SKM-1 treated with dmso at 0.1 percent for 144 hours (cell line): Measurements from ENCODE around the gene DPP10.
A peak's percentile ranks its signal among the peaks of the same experiment; 100 is the strongest.
"Not testable (repeated sequence)": the region's sequence is repeated elsewhere in the genome, so short reads cannot be mapped to it uniquely, and the experiment has no call there.

Experiments
- DNase-seq: peaks from one replicate; lab custom pipeline; 2025; ENCODE audit not compliant: unreplicated experiment; lab: John Stamatoyannopoulos, UW

DPP10 gene

DNA sequence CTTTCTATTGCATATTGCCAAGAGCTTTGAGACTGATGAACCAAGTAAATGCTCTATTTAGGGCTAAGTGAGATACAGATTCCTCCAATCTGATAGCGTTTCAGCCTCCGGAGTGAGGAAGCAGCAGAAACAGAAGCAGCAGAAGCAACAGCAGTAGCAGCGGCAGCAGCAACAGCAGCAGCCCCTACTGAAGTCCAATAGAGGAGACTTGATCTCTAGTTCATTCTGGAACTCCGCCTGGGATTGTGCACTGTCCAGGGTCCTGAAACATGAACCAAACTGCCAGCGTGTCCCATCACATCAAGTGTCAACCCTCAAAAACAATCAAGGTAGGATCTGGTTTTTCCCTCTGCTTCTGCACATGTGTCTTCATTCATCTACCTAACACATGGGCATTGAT lies at the start of gene DPP10:
DPP10 (plus strand) TSS at position 132 of the 400 bp plus-strand sequence.
- DNase-seq = no peak

DNA sequence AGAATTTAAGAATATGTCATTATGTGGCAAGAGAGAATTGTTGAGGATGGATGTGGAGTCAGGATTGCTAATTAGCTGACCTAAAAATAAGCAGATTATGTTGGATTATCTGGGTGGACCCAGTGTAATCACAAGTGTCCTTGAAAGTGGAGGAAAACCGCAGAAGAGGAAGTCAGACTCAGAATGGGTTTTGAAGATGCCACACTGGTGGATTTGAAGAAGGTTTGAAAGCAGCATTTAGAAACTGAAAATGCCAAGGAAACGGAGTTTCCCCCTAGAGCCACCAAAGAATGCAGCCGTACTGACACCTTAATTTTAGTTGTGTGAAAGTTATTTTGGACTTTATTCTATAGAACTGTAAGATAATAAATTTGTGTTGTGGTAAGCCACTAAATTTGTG lies 41.6 kb upstream of the DPP10 start:
- DNase-seq = peak; percentile 52

DNA sequence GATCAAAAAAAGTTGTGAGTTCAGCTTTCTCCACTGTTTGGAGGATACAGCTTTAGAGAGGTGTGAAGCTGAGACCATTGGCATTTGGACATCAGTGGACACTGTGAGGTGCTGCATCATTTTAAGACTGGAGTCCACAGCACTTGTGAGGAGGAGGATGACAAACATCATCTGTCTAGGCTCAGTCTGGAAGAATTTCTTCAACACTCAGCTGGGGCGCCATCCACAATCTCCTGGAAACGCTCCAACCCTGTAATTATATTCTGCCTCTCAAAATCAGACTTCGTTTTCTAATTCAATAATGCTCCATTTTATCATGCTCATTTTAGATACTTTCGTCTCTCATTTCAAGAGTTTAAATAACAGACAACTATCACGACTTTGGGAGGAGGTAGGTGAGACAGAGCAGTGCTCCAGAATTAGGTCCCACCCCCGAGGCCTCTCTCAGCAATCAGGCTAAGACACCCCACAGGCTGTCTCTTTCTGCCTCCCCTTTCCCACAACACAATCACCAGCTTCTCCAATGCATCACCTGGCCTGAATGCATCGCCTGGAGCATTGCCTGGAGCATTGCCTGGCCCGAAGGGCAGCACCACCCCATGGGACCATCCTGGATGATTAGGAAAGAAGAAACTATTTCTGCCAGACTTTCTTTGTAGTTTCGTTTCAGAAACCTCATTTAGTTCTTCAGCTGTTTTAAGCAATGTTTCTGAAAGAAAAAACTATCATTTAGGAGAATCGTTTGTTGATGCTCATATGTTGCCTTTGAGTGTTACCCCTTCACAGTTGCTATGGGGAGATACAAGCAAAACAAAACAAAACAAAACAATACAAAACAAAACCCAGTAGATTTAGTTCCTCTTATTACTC lies 37.0 kb upstream of the DPP10 start:
- DNase-seq = no peak

DNA sequence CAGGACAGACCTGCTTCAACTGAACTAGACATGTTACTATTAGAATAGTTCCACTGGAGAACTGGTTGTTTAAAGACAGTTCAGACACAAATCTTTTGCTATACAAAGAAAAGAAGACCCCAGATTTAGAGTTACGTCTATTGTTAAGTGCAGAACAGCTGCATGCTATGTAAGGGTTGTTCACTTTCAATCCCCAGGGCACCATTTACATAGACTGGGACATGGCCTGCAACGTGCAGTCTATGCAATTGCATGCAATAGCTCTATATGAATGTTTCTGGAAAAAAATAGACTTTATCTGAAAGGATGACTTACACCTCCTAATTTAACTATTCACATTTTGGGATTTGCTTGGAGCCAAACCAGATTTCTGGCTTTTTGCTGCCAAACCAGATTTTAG lies 36.1 kb upstream of the DPP10 start:
- DNase-seq = no peak

DNA sequence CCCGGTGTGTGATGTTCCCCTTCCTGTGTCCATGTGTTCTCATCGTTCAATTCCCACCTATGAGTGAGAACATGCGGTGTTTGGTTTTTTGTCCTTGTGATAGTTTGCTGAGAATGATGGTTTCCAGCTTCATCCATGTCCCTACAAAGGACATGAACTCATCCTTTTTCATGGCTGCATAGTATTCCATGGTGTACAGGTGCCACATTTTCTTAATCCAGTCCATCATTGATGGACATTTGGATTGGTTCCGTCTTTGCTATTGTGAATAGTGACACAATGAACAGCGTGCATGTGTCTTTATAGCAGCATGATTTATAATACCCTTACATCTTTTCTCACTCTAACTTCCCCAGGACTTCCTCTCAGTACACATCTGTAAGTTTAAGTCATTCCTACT lies 35.1 kb upstream of the DPP10 start:
- DNase-seq = not testable (repeated sequence)

DNA sequence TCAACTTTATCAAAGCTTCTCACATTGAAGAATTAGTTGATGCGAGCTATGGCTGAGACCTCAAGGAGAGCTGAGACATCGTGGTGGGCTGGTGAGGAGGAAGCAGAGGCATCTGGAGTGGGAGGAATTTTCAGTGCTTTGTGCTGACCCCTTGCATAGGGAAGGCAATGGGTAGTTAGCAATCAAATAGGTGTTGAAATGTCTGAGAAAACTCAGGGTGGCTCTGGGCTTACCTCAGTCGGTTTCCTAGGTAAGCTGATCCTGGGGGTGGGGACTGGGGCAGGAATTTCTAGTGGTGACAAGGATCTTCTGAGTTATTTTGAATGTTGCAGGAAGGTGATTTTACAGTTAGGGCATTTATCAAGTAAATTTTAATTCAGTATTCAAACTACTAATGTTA lies 20.7 kb upstream of the DPP10 start:
- no peak for DNase-seq

DNA sequence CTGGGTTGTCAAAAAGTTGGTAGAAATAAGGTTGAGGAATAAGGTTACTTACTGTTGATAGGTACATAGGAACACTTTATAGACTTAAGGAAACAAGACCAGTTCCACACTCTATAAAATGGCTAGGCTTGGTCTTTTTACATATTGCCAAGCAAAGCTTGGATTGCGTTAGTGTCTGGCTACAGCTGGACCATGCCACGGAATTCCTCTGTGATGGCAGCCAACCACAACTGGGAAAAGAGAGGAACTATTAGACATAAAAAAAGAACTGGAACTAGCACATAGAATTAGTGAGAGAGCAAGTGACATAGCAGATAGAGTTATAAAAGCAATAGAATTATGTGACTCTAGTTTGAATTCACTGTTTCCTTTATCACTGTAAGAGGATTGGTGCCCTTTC lies 17.7 kb upstream of the DPP10 start:
- DNase-seq = no peak

DNA sequence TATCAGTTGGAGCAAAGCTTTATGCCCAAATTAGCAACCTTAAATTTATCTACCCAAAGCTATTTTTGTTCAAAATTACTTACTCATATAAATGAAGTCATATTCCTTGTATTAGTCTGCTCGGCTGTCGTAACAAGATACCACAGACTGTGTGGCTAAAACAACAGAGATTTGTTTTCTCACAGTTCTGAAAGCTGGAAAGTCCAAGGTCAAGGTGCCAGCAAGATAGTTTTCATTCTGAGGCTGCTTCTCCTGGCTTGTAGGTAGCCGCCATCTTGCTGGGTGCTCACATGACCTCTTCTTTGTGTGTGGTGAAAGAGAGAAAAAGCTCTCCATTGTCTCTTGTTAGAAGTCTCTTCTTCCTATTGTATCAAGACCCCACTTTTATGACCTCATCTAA lies 15.7 kb upstream of the DPP10 start:
- no peak for DNase-seq

DNA sequence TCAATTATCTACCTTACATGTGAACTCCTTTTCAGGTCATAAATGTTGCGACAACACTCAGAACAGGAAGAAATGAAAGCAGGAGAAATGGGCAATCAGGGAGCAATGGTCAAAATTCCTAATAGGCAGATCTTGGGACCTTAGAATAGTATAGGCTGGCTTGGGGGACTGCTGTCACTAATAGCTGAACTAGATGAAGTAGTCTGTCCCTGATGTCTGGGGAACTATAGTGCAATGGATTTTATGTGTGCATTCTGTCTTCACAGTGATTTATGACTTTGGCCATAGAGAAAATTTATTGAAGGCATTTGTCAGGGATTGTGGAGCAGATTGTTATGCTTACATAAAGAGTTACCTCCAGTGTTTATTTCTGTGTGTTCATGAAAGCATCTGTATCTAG lies 6.1 kb upstream of the DPP10 start:
- DNase-seq = no peak

DNA sequence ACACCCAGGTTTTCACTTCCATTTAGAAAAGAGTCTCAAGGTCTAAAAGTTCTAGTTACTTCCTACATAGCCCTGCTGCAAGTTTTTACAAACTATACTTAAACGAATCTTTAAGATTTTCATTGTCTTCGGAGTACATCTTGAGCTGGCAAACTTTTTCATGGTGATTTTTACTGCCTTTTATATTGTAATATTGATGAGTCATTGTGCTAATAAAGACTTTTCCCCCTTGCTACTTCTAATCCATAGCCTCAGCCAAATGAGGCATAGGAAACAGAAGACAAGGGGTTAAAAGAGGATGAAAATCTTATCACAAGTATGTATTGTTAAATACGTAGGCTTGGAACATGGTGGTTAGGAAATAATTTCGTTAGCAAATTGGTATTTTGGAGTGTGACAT lies 4.1 kb downstream of the DPP10 start:
- no peak for DNase-seq

DNA sequence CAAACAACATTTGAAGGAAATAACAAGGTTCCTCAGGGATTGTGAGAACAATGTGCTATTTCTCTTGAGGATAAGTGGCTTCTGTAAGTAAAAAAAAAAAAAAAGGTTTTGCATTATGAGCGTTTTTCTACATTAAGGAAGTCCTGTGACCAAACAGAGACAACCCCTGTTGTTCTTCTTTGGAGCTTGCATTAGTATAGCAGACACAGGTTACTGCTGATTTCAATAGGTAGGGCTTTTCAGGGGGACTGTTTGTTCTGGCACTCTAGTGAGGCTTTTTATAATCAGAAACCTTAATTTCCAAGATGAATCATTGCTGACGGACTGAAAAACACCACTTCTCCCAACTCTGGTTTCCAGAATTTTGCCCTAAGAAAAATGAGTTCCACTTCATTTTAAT lies 8.2 kb downstream of the DPP10 start:
- DNase-seq = no peak

DNA sequence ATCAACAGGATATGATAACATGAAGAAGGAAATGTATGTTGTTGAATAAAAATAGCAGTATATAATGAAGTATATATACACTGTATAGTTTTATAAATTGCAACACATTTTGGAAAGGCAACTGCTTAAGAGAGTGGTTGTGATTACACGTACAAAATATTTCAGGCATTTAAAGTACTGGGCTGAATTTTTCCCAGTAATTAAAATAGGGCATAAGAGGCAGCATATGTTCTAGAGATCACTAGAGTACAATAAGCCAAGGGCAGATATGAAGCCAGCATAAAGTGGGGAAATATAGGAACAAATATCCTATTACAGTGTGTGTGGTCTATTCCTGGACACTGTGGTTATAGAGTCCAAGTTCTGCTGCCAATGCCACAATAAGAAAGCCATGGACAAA lies 14.1 kb downstream of the DPP10 start:
- no peak for DNase-seq

DNA sequence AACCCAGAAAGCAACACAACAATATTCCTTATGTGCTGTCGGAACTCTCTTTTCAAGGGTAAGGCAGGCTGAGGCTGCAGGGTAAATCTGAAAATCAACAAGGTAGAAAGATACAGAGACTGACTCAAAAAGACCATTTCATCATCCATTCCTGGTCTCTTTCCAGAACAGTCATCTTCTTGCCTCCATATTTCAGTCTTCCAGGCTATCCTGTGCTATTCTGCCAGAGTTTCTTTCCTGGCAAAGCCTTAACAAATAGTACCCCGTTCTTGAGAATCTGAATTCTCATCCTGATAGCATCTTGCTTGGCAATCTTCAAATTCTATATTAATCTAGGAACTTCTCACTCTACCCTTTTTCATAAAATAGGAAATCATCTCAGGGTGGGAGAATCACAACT lies 15.5 kb downstream of the DPP10 start:
- DNase-seq = no peak

DNA sequence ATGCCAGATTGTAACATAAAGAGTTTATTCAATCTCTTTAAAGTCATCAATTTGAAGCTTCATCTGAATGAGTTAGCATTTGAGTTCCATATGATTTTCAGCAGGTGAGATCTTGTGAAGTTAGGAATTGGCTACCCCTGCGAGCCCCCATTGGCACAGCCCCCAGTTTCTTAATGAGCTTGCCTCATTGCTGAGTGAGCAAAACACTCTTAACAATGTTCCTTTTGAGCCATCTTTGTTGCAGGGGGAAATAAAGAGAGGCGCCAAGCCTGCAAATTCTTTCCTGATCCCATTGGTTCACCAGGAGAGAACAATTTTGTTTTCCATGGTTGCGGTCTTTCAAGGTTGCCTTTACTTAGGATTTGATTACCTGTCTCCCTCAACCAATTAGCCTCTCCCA lies 18.7 kb downstream of the DPP10 start:
- DNase-seq = no peak

DNA sequence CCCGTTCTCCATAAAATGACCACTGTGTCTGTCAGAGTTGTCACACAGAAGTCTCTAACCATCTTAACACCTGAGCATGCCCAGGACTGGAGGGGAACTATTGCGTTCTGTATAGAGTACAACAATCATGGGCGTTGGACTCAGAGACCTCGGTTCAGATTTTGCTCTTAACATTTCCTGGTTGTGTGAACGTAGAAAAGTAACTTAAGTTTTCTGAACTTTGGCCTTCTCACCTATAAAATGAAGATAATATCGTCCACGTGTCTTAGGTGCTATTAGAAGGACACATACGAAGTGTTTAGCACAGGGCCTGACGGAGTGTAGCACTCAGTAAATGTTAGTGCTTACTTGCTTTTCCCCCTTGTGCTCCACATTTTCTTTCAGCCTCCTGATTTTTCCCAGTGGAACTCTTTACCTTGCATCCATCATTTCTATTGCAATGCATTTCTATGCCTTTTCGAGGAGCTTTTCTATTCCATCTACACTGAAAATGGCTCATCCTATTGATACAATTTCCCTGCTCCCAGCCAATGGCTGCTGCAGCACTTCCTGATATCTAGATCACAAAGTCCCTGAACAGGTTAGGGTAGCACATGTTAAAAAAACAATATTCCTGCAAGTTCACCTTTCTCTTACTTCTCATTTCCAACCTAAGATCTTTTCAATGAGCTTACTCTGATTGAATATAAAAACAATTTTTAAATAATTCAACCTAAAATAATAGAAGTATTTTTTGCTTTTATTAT lies 22.7 kb downstream of the DPP10 start:
- no peak for DNase-seq

DNA sequence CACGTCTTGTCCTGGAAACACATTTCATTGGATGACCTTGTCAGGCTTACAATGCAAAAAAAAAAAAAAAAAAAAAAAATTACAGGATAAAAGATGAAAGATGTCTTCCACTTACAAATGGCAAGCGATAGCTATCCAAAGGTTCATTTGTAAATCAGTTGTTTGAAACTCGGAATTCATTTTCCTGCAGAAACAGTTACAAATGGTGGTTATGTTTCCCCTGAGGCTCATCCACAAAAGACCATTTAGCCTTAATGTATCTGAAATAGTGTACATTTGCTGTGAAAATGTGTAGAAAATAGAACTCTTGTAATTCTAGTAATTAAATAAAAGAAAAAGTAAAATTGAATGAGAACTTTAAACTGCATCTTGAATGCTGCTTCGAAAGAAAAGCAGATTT lies 25.9 kb downstream of the DPP10 start:
- no peak for DNase-seq

DNA sequence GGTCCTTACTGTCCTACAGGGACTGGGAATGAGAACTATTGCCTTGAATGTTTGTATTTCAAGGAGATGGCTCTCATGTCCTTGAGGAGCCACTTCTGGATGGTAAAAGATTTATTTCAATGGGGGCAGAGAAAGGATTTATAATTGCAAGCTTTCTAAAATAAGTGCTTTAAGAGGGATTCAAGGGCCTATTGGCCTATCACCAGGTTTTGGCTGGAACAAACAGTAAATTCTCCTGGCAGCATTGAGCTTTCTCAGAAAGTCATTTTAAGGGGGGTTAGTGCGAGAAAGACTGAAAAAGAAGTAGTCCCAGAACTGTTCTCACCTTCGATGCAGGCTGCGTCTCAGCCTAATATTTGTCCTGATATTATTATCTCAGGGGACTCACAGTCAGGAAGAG lies 29.8 kb downstream of the DPP10 start:
- no peak for DNase-seq

DNA sequence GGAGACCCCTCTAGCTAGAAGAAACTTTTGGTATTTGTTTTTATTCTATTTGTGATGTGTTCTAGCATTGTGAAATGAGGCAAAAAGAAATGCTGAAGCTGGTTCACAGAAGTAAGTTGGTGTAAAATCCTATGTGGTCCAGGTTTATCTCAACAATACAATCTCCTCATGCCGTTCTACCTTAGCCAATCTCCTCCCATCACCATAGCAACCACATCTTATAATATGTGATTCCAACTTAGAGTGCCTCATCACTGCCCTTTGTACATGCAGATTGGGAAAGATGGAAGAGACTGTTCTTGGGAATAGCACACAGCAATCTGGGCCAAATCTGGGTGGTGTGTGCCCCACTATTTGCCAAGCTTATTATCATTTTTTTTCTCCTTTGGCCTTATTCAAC lies 30.3 kb downstream of the DPP10 start:
- no peak for DNase-seq

DNA sequence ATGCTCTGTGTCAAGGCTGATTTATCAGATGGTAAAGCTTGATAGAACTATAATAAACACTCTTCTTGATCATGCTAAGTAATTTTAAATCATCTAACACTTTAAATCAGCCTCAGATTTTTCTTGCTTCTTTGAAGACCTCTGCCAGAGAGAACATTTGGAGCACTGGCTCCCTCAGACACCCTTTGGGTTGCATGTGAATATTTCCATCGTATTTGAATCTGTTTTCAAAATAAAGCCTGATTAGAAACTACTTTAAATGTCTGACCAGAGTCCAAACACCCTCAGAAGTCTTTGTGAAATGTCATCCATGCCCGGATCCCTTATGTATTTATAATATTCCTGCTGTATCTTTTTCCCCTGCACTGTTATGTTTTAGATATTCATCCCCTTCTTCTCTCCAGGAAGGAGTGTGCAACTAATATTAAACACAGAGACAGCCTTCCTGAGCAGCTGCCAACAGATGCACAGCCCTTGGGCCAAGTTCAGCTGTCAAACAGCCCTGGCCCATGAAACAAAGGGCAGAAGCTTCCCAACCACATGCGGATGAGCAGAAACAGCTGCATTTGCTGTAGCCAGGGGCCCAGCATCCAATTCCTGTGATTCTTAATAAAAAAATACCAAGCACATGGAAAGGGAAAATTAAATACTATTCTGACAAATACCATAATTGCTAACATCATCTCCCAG lies 46.5 kb downstream of the DPP10 start:
- DNase-seq = no peak

DNA sequence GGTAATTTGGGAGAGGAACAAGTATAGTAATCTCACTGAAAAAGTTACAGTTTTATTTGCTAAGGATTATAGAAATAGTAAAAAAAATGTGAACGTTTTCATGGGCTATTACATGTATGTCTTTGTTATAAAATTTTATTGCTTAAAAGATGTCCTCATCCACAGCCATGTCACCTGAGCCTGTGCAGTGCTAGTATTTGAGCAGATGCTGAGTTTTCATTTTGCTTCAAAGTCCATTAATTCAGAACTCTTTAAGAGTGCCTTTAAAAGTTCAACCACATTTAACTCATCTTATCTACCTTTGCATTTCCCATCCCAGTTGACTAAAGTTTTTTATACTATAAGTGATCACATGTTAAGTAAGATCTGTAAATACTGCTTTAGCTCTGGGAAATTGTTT lies 52.6 kb downstream of the DPP10 start:
- no peak for DNase-seq

DNA sequence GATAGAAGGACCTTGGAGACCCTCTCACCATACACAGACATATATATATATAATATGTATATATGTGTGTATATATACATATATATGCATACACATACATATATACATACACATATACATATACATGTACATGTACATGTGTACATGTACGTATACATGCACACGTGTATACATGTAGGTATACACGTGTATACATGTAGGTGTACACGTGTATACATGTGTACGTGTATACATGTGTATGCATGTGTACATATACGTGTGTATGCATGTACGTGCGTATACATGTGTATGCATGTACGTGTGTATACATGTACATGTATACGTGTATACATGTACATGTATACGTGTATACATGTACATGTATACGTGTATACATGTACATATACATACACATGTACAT lies 54.5 kb downstream of the DPP10 start:
- DNase-seq = no peak

DNA sequence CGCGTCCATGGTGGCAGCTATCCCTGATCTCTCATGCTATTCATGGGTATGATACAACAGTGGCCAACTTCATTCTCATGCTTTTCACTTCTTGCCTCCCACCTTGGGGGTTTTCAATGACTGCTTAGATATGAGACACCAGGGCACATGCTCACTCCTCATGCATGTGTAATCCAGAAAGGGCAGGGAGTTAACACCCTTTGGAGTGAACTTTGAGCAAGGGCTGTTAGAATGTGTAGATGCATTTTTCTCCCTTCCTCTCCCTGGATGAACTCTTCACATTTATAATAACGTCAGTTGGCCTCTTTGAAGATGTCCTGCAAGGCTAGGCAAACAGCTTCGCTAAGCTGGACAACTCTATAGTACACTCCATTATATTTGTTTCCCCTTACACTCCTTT lies 56.7 kb downstream of the DPP10 start:
- DNase-seq = no peak
